ENCODE data around the gene SOX6.
"Not testable (repeated sequence)": the region's sequence is repeated elsewhere in the genome, so short reads cannot be mapped to it uniquely, and the experiment has no call there.

Gene SOX6

GRCh38 chr11:16093889-16094653 is 262.3 kb downstream of the SOX6 start:
- no peak for DNase-seq (ENCODE audit: low read depth)

GRCh38 chr11:16091862-16092261 is 264.5 kb downstream of the SOX6 start:
- no peak for DNase-seq (ENCODE audit: low read depth)

- no peak for DNase-seq (ENCODE audit: low read depth)
Observed at GRCh38 chr11:16089481-16089880, 266.9 kb downstream of the SOX6 start.

GRCh38 chr11:16088774-16089173 is 267.6 kb downstream of the SOX6 start:
- DNase-seq (ENCODE audit: low read depth), result no peak

- DNase-seq (ENCODE audit: low read depth), result no peak
Observed at GRCh38 chr11:16087886-16088285, 268.5 kb downstream of the SOX6 start.

DNA sequence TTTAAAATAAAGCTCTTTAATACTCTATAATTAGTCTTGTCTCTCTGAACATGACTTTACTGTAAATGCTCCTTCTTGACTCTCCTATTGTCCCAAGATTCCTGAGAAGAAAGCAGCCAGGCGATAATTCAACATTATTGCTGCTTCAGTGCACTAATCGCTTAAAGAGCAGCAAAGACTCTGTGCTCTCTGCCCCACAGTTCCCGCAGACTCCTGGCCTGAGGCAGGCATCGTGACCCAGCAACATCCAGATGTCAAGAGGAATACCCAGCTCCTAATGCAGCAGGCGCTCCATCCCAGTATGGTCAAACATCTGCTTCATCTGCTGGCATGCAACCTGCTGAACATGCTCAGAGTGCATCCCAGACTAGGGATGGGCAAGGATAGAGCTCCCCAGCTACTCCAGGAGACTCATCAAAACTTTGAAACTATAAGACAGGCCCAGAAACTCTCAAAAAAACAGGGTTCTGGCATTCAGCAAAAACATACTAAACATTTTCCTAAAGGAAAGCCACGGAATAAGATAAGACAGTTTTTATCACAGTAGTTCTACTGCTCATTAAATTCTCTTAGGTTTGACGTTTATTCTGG is 270.0 kb downstream of the SOX6 start:
- DNase-seq (ENCODE audit: low read depth), result no peak

DNA sequence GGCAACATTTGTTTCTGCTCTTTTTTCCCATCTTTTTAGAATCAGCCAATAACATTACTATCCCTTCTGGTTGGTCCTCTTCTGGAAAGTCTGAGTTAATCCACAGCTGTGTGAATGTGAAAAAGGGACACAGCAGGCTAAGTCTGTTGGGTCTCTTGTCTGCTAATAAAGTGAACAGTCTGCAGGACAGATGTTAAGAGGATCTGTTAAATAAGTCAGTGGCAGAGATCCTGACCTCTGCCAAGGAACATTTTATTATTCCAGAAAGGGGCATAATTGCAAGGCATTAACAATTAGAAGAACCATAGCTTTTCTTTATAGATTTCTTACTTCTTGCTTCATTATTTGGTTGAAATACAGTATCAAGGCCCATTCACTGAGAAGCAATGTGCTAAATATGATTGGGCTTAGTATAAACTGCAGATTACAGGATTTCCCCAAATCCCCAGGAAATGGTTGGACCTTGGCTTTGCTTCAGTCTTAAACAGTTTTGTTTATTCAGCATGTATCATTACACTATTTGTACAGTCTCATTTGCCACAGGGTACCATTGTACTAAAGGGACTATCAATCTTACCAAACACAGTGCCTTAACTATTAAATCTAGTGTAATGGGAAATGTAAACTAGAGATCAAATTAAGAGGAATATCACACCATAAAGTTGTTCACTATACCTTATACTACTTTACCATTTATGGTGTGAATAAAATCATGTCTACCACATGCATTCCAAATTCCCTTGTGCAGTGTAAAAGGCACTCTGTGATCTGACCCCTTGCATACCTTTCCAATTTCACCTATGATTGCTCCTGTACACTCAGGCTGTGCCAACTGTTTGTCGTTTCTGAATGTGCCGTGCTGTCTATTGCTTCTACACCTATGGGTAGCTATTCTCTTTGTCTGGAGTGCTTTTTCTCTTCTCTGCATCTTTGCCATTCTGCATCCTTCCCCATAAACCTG is 274.0 kb downstream of the SOX6 start:
- DNase-seq (ENCODE audit: low read depth), result no peak

- no peak for DNase-seq (ENCODE audit: low read depth)
Observed at GRCh38 chr11:16081382-16082094, 274.8 kb downstream of the SOX6 start.

- DNase-seq (ENCODE audit: low read depth), result no peak
Observed at GRCh38 chr11:16080688-16081381, 275.5 kb downstream of the SOX6 start.

- no peak for DNase-seq (ENCODE audit: low read depth)
Observed at GRCh38 chr11:16078936-16079335, 277.4 kb downstream of the SOX6 start.

DNA sequence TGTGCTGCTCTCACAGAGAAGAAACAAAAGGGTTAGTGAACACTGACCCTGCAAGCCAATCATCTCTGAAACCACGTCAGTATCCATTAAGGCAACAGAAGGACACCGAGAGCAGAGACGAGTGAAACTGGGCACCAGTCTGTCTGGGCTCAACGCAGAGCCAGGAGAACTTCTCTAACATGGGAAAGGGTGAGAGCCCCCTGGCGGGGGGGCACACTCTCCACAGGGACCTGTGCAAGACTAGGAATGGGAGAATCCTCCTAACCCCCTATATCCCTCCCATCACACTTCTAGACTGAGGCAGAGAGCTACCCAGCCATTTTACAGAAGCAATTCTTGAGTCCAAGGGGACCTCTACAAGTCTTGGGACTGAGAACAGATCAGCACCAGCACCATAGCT is 285.8 kb downstream of the SOX6 start:
- DNase-seq (ENCODE audit: low read depth), result no peak

GRCh38 chr11:16067268-16067667 is 289.1 kb downstream of the SOX6 start:
- DNase-seq (ENCODE audit: low read depth), result not testable (repeated sequence)

DNA sequence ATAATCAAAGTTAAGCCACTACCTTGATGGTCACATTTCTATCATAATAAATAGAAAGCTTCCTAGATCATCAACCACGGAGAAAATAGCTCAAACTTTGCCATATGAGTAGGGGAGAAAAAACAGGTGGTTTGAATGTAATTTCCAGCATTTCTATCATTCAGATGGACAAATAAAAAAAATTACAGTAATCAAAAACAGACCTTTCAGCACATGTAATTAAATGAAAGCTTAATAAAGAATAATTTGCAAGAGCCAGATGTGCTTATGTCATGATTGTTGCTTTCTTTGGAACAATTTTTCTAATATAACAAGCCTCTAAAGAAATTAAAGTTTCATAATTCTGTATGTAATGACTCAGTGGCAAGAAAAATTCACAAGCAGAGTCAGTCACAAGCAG is 297.0 kb downstream of the SOX6 start:
- no peak for DNase-seq (ENCODE audit: low read depth)

DNA sequence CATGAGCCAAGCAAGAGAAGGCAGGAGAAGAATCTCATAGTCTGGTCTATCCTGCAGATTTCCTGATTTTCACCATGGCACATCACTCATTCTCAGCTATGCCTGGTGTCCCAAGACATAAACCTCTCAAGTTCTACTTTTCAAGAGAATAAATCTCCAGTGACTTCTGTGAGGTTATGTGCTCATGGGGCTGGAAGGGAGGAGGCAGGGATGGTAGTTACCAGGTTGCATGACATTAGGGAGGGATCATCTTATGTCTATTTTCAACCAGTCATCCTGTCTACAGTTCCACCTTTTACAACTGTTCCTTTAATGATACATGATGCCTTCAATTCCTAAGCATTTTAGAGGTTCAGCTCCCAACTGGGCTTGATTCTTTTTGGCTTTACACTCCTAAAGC is 297.7 kb downstream of the SOX6 start:
- DNase-seq (ENCODE audit: low read depth), result no peak

DNA sequence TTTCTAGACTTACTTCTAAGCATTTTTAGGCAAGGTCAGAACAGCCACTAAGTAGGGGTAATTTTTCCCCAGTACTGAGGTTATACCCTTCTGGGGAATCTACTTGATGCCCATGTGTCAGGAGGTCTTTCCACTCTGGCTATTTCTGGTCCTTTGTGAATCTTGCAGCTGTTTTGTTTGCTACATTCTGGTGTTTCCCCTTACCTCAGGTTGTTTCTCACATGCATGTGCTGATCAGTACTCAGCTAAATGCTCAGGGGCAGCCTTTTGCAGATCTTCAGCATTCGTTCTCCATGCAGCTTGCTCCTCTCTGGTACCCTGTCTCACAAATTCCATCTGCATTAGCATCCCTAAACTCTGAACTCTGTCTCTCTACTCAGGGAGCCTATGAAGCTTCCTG is 303.6 kb downstream of the SOX6 start:
- no peak for DNase-seq (ENCODE audit: low read depth)

- no peak for DNase-seq (ENCODE audit: low read depth)
Observed at GRCh38 chr11:16049611-16050010, 306.7 kb downstream of the SOX6 start.

- DNase-seq (ENCODE audit: low read depth), result no peak
Observed at GRCh38 chr11:16047073-16047472, 309.3 kb downstream of the SOX6 start.

- no peak for DNase-seq (ENCODE audit: low read depth)
Observed at GRCh38 chr11:16043617-16044016, 312.7 kb downstream of the SOX6 start.

DNA sequence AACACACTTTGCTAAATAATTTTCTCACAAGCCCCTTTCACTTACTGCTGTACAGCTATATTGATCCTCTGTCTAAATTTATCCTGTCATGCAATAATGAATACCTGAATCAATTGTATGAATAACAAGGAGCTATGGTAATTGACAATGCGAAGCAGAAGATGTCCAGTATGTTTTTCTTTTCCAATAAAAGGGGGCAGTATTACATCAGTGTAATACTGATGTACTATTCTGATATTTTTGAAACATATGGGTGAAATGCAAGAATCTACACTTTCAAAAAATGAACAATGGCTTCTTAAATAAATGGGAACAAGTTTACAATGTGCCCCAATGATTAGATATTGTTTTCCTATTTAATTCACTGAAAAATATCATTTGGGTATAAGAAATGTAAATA is 315.1 kb downstream of the SOX6 start:
- no peak for DNase-seq (ENCODE audit: low read depth)

- no peak for DNase-seq (ENCODE audit: low read depth)
Observed at GRCh38 chr11:16040151-16040550, 316.2 kb downstream of the SOX6 start.

- no peak for DNase-seq (ENCODE audit: low read depth)
Observed at GRCh38 chr11:16037179-16037578, 319.2 kb downstream of the SOX6 start.

- no peak for DNase-seq (ENCODE audit: low read depth)
Observed at GRCh38 chr11:16036218-16036617, 320.1 kb downstream of the SOX6 start.
